HepG2 (cell line): ENCODE data around the gene VRK2. TPM values are rescaled to one million over a fixed set of nuclear protein-coding genes. Genes with fewer than 3 reads are reported as not detected.

Experiments used
- ATAC-seq: fragments of 200-7000 bp; cut with Tn5 transposase; 3 replicates; pipeline ENCODE4 v1.9.1; 2020; ENCODE audit warnings: mild to moderate bottlenecking, moderate library complexity
- BruUV-seq: library from RNA; stranded (reverse); fragments of 400-500 nt; replicated peaks from 2 replicates; lab custom pipeline; 2021; lab: Mats Ljungman, UMichigan
- CTCF ChIA-PET: fragments of 300-600 bp; formaldehyde crosslinking; extraction: SDS; loops from one replicate; lab custom pipeline; 2021; ENCODE audit warnings: low total read pairs, inconsistent platforms, low intra/inter-chr PET ratio; lab: Yijun Ruan, JAX
- POLR2A ChIA-PET: fragments of 350-600 bp; sonication (Branson Sonifier 250); formaldehyde crosslinking; loops from one replicate; lab custom pipeline; 2020; ENCODE audit warnings: antibody characterized with exemption, inconsistent platforms; lab: Yijun Ruan, JAX
- DNase-seq: peaks from one replicate; pipeline ENCODE4 v3.0.0-alpha.2; 2015; ENCODE audit warnings: low spot score
- FAIRE-seq: peaks from 3 replicates; lab custom pipeline; 2011; peaks lifted over from hg19 to GRCh38; lab: Jason Lieb, UNC
- H2AFZ ChIP-seq: one replicate; pipeline ENCODE4 v1.6.1; 2011; ENCODE audit warnings: low read length, inconsistent platforms
- H3K27ac ChIP-seq: fragments of 300-600 bp; 3 replicates; pipeline ENCODE4 v1.8.0; 2011; ENCODE audit warnings: mixed run types, mild to moderate bottlenecking, mixed read lengths, low read length, inconsistent platforms; ENCODE audit not compliant: insufficient read depth; ENCODE audit errors: extremely low read length
- H3K27me3 ChIP-seq, 2 experiments: fragments of 200-600 bp in 1 of 2; 2 replicates in 1 of 2; 3 replicates in 1 of 2; pipeline versions ENCODE4 v1.6.0 to v1.8.0; 2011; ENCODE audit warnings: low read length in 2 of 2, mild to moderate bottlenecking in 2 of 2, moderate library complexity in 2 of 2, inconsistent platforms in 1 of 2; ENCODE audit not compliant: insufficient read depth in 2 of 2, control insufficient read depth in 1 of 2
- H3K36me3 ChIP-seq, 2 experiments: fragments of 200-600 bp in 1 of 2; replicated peaks in 1 of 2; 2 replicates in 1 of 2; 3 replicates in 1 of 2; pipeline versions ENCODE4 v1.5.1 to v1.8.0; 2011; ENCODE audit warnings: low read length in 2 of 2, inconsistent platforms in 1 of 2; ENCODE audit not compliant: insufficient read depth in 2 of 2, control insufficient read depth in 1 of 2
- H3K4me1 ChIP-seq: 2 replicates; pipeline ENCODE4 v1.5.1; 2012; ENCODE audit warnings: low read length, inconsistent platforms; ENCODE audit not compliant: insufficient read depth
- H3K4me2 ChIP-seq: 2 replicates; pipeline ENCODE4 v1.6.0; 2011; ENCODE audit warnings: low read depth, low read length, inconsistent platforms
- H3K4me3 ChIP-seq, 3 experiments: fragments of 200-600 bp in 1 of 3; sonication (generic), shearing (Covaris generic) in 1 of 3; replicated peaks in 1 of 3; 2 replicates each; pipeline ENCODE4 v1.5.1; 2011 to 2016; ENCODE audit warnings: low read length in 3 of 3, inconsistent platforms in 2 of 3, low read depth in 2 of 3, mild to moderate bottlenecking in 2 of 3, control low read depth in 1 of 3, mixed read lengths in 1 of 3; ENCODE audit not compliant: insufficient read depth in 1 of 3
- H3K79me2 ChIP-seq: one replicate; pipeline ENCODE4 v1.6.1; 2011; ENCODE audit warnings: low read length, inconsistent platforms; ENCODE audit not compliant: insufficient read depth
- H3K9ac ChIP-seq: 2 replicates; pipeline ENCODE4 v1.6.0; 2011; ENCODE audit warnings: mild to moderate bottlenecking, low read depth, low read length, inconsistent platforms; ENCODE audit not compliant: insufficient read depth
- H3K9me3 ChIP-seq: 2 replicates; pipeline ENCODE4 v1.5.1; 2012; ENCODE audit warnings: mild to moderate bottlenecking, low read length
- H4K20me1 ChIP-seq: 2 replicates; pipeline ENCODE4 v1.6.0; 2011; ENCODE audit warnings: inconsistent platforms, mild to moderate bottlenecking, low read length, moderate library complexity; ENCODE audit not compliant: insufficient read depth
- AHR ChIP-seq: IDR thresholded peaks from 2 replicates; pipeline ENCODE4 v1.6.1; 2018; ENCODE audit warnings: missing genetic modification reagents, missing compliant biosample characterization
- ASH2L ChIP-seq: fragments of 300-600, 200-600 bp; sonication (generic); IDR thresholded peaks from 2 replicates; pipeline ENCODE4 v1.7.0; 2017; ENCODE audit warnings: low read depth, mild to moderate bottlenecking, moderate library complexity, mixed read lengths, low read length; ENCODE audit not compliant: insufficient read length
- CEBPG ChIP-seq: IDR thresholded peaks from 2 replicates; pipeline ENCODE4 v1.6.1; 2016
- KLF11 ChIP-seq: IDR thresholded peaks from 2 replicates; pipeline ENCODE4 v1.6.1; 2016; ENCODE audit warnings: missing compliant biosample characterization
- PRPF4 ChIP-seq: fragments of 200-400 bp; formaldehyde crosslinking; IDR thresholded peaks from 2 replicates; pipeline ENCODE4 v1.6.1; 2016; ENCODE audit warnings: low read length, low read depth; ENCODE audit not compliant: poor library complexity, severe bottlenecking
- SMARCC2 ChIP-seq: fragments of 450-650 bp; IDR thresholded peaks from 2 replicates; pipeline ENCODE4 v1.6.1; 2017; ENCODE audit warnings: antibody characterized with exemption, mild to moderate bottlenecking
- ZBTB38 ChIP-seq: sonication (generic); formaldehyde crosslinking; IDR thresholded peaks from 2 replicates; pipeline ENCODE4 v1.5.1; 2020; ENCODE audit warnings: mild to moderate bottlenecking, missing genetic modification reagents
- ZNF432 ChIP-seq: sonication (generic); formaldehyde crosslinking; IDR thresholded peaks from 2 replicates; pipeline ENCODE4 v1.5.0; 2020; ENCODE audit warnings: missing genetic modification reagents, mild to moderate bottlenecking, borderline replicate concordance
- ZNF468 ChIP-seq: sonication (generic); formaldehyde crosslinking; IDR thresholded peaks from 2 replicates; pipeline ENCODE4 v1.8.0; 2022; ENCODE audit warnings: mild to moderate bottlenecking, moderate library complexity, missing genetic modification reagents
- ZNF644 ChIP-seq: IDR thresholded peaks from 2 replicates; pipeline ENCODE4 v1.6.1; 2016; ENCODE audit warnings: low read depth
- WGBS: methylation state at CpG from one replicate; pipeline ENCODE4 v1.1.6; 2017; ENCODE audit warnings: low lambda C conversion rate; 5-methylcytosine and 5-hydroxymethylcytosine counted together
- in situ Hi-C: cut with HindIII; loops from 2 replicates; pipeline ENCODE4 v1.10.0; 2017; ENCODE audit warnings: low pct_unique_long_range_greater_than_20kb; ENCODE audit not compliant: extremely low pct_ligation_motif_present
- intact Hi-C: fragments of 100-400 bp; cut with micrococcal nuclease; formaldehyde crosslinking; loops from one replicate; pipeline ENCODE4 v1.10.0; 2022; ENCODE audit not compliant: unreplicated experiment
- polyA plus RNA-seq, 8 experiments: library from polyadenylated mRNA; depleted of rRNA in 3 of 8; stranded (reverse) in 7 of 8; unstranded in 1 of 8; fragments of >200 nt; fragmentation: Illumina TruSeq in 4 of 8; extraction: Trizol in 4 of 8; gene quantifications; 2 replicates each; pipeline versions ENCODE4 v1.2.1 to v1.2.3, GENCODE V29; 2011 to 2016; ENCODE audit warnings: low read depth in 4 of 8, missing spikeins in 1 of 8, mixed read lengths in 1 of 8; ENCODE audit not compliant: insufficient read depth in 1 of 8
- total RNA-seq, 5 experiments: library from RNA; depleted of rRNA; stranded (reverse); fragments of >200 nt; fragmentation: Illumina TruSeq; extraction: Trizol; gene quantifications; 2 replicates each; pipeline ENCODE4 v1.2.3, GENCODE V29; 2016; ENCODE audit warnings: low read depth in 1 of 5
- TF ChIP-seq, protein P1 (sequence below): sonication (generic); formaldehyde crosslinking; IDR thresholded peaks from 2 replicates; pipeline ENCODE4 v1.4.0; 2020; ENCODE audit warnings: low read depth, mild to moderate bottlenecking, missing genetic modification reagents
- TF ChIP-seq, protein P2 (sequence below): sonication (generic); formaldehyde crosslinking; IDR thresholded peaks from 2 replicates; pipeline ENCODE4 v1.4.0; 2020; ENCODE audit warnings: missing genetic modification reagents, borderline replicate concordance
- TF ChIP-seq, protein P3 (sequence below): sonication (generic); formaldehyde crosslinking; IDR thresholded peaks from 2 replicates; pipeline ENCODE4 v1.4.0; 2020; ENCODE audit warnings: low read depth, missing genetic modification reagents

VRK2 gene
- total and polyA plus RNA-seq, 2 of the 13 experiments (the other 11 are each of a cell fraction or from before 2014, with no cell fraction given): 13.3 to 29.1 TPM

DNA sequence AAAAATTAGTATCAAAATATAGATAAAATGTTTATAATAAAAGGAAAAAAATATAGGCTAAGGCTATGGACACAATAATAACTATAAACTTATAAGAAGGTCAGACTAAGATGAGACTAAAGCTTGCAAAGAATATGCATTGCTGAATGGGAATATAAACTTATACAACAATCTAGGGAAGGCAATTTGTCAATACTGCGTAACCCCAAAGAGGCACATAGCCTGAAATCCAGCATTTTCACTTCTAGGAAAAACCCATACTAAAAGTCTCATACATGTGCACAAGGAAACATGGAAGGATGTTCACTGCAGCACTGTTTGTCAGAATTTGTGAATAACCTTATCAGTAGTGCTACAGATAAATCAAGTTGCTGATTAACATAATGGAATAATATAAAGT is 149.1 kb downstream of the VRK2 start (continued):
- TF ChIP-seq, protein P1, sequence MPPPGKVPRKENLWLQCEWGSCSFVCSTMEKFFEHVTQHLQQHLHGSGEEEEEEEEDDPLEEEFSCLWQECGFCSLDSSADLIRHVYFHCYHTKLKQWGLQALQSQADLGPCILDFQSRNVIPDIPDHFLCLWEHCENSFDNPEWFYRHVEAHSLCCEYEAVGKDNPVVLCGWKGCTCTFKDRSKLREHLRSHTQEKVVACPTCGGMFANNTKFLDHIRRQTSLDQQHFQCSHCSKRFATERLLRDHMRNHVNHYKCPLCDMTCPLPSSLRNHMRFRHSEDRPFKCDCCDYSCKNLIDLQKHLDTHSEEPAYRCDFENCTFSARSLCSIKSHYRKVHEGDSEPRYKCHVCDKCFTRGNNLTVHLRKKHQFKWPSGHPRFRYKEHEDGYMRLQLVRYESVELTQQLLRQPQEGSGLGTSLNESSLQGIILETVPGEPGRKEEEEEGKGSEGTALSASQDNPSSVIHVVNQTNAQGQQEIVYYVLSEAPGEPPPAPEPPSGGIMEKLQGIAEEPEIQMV (CRISPR knock-in tag): no peak
- no peak for TF ChIP-seq PRPF4
- TF ChIP-seq ZNF468 (CRISPR knock-in tag): no peak
- TF ChIP-seq CEBPG (CRISPR knock-in tag): peak; percentile 92

DNA sequence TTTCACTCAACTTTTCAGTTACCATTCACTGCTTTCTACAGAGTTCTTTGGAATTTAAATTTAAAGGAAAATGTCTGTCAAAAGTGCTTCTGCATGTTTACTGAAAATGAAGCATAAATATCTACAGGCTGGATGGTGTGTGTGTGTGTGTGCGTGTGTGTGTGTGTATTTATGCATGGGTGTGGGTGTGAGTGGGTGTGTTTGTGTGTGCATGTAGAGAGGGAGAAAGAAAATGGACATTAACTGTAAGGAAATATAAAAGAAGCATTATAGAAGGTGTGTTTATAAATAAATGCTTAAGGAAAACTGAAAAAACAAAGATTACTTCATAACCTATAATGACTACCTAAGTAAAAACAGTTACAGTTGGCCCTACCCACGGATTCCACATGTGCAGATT is 151.3 kb downstream of the VRK2 start:
- BruUV-seq: no TSS peak
- DNase-seq (no peak), ATAC-seq (no peak), FAIRE-seq (no peak)
- CTCF ChIA-PET: no interaction called here
- Histone ChIP-seq H3K79me2 (no peaks in the 10 kb centered on the region), H3K9me3 (no peaks in the 10 kb centered on the region), H3K27ac (no peak overlapping the region), H3K9ac (no peak overlapping the region), H2AFZ (no peak overlapping the region), H3K4me3 (no peak overlapping the region), H3K4me2 (no peak overlapping the region), H3K4me1 (peaks cover 22% of the 10 kb centered on the region), H3K27me3 (no peaks in the 10 kb centered on the region), H3K36me3 (peaks cover 2 to 15% of the 10 kb centered on the region in 2 experiments; a peak in 3 of 5 replicates), H4K20me1 (no peaks in the 10 kb centered on the region)
- in situ Hi-C loops (no loop called here), intact Hi-C loops (no loop called here)
- 97% methylated on average over 2 of the region's 2 CpGs for WGBS
- POLR2A ChIA-PET: no interaction called here
- TF ChIP-seq ZBTB38 (CRISPR knock-in tag) (no peak), ZNF432 (no peak), ASH2L (no peak), KLF11 (CRISPR knock-in tag) (no peak), ZNF468 (CRISPR knock-in tag) (no peak), SMARCC2 (no peak), ZNF644 (no peak), AHR (CRISPR knock-in tag) (no peak)
- TF ChIP-seq, protein P2, sequence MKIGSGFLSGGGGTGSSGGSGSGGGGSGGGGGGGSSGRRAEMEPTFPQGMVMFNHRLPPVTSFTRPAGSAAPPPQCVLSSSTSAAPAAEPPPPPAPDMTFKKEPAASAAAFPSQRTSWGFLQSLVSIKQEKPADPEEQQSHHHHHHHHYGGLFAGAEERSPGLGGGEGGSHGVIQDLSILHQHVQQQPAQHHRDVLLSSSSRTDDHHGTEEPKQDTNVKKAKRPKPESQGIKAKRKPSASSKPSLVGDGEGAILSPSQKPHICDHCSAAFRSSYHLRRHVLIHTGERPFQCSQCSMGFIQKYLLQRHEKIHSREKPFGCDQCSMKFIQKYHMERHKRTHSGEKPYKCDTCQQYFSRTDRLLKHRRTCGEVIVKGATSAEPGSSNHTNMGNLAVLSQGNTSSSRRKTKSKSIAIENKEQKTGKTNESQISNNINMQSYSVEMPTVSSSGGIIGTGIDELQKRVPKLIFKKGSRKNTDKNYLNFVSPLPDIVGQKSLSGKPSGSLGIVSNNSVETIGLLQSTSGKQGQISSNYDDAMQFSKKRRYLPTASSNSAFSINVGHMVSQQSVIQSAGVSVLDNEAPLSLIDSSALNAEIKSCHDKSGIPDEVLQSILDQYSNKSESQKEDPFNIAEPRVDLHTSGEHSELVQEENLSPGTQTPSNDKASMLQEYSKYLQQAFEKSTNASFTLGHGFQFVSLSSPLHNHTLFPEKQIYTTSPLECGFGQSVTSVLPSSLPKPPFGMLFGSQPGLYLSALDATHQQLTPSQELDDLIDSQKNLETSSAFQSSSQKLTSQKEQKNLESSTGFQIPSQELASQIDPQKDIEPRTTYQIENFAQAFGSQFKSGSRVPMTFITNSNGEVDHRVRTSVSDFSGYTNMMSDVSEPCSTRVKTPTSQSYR: no peak
- TF ChIP-seq, protein P3, sequence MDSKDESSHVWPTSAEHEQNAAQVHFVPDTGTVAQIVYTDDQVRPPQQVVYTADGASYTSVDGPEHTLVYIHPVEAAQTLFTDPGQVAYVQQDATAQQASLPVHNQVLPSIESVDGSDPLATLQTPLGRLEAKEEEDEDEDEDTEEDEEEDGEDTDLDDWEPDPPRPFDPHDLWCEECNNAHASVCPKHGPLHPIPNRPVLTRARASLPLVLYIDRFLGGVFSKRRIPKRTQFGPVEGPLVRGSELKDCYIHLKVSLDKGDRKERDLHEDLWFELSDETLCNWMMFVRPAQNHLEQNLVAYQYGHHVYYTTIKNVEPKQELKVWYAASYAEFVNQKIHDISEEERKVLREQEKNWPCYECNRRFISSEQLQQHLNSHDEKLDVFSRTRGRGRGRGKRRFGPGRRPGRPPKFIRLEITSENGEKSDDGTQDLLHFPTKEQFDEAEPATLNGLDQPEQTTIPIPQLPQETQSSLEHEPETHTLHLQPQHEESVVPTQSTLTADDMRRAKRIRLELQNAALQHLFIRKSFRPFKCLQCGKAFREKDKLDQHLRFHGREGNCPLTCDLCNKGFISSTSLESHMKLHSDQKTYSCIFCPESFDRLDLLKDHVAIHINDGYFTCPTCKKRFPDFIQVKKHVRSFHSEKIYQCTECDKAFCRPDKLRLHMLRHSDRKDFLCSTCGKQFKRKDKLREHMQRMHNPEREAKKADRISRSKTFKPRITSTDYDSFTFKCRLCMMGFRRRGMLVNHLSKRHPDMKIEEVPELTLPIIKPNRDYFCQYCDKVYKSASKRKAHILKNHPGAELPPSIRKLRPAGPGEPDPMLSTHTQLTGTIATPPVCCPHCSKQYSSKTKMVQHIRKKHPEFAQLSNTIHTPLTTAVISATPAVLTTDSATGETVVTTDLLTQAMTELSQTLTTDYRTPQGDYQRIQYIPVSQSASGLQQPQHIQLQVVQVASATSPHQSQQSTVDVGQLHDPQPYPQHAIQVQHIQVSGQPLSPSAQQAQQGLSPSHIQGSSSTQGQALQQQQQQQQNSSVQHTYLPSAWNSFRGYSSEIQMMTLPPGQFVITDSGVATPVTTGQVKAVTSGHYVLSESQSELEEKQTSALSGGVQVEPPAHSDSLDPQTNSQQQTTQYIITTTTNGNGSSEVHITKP (CRISPR knock-in tag): no peak
